IMR-90 (cell line): ENCODE data around the gene ITPR2. TPM values are rescaled to one million over a fixed set of nuclear protein-coding genes. Genes with fewer than 3 reads are reported as not detected.
A peak's percentile ranks its signal among the peaks of the same experiment; 100 is the strongest.

Experiments used
- ATAC-seq: fragments of 200-7000 bp; cut with Tn5 transposase; 2 replicates; pipeline ENCODE4 v1.9.1; 2020; ENCODE audit warnings: low read depth, mild to moderate bottlenecking, moderate library complexity
- BruUV-seq: library from RNA; stranded (reverse); fragments of 400-500 nt; replicated peaks from 2 replicates; lab custom pipeline; 2021; lab: Mats Ljungman, UMichigan
- CTCF ChIA-PET: fragments of 300-600 bp; formaldehyde crosslinking; extraction: SDS; loops from one replicate; lab custom pipeline; 2021; ENCODE audit warnings: antibody characterized with exemption; lab: Yijun Ruan, JAX
- POLR2A ChIA-PET: fragments of 300-600 bp; sonication (Branson Sonifier 250); formaldehyde crosslinking; loops from one replicate; lab custom pipeline; 2022; ENCODE audit warnings: antibody characterized with exemption; ENCODE audit not compliant: unreplicated experiment; lab: Charles Lee
- DNase-seq: peaks from one replicate; pipeline ENCODE4 v3.0.0; 2013
- H2AFZ ChIP-seq: replicated peaks from 2 replicates; pipeline ENCODE3; 2013; ENCODE audit warnings: low read length, mild to moderate bottlenecking; ENCODE audit not compliant: poor library complexity
- H2AK5ac ChIP-seq: 2 replicates; pipeline ENCODE4 v1.6.1; 2013; ENCODE audit warnings: low read depth, low read length, inconsistent platforms
- H2AK9ac ChIP-seq: replicated peaks from 2 replicates; pipeline ENCODE3; 2013; ENCODE audit warnings: mild to moderate bottlenecking, low read depth, low read length, moderate library complexity; ENCODE audit not compliant: poor library complexity
- H2BK120ac ChIP-seq: 2 replicates; pipeline ENCODE4 v1.6.1; 2013; ENCODE audit warnings: low read depth, low read length, inconsistent platforms
- H2BK15ac ChIP-seq: 3 replicates; pipeline ENCODE4 v1.6.1; 2013; ENCODE audit warnings: low read depth, low read length, inconsistent platforms
- H2BK20ac ChIP-seq: 2 replicates; pipeline ENCODE4 v1.6.1; 2013; ENCODE audit warnings: low read depth, mild to moderate bottlenecking, inconsistent platforms, low read length, moderate library complexity
- H2BK5ac ChIP-seq: 2 replicates; pipeline ENCODE4 v1.6.1; 2013; ENCODE audit warnings: mild to moderate bottlenecking, low read depth, low read length, inconsistent platforms; ENCODE audit not compliant: poor library complexity, severe bottlenecking
- H3K14ac ChIP-seq: replicated peaks from 2 replicates; pipeline ENCODE4 v1.6.1; 2013; ENCODE audit warnings: low read depth, low read length, inconsistent platforms
- H3K18ac ChIP-seq: 2 replicates; pipeline ENCODE4 v1.6.1; 2013; ENCODE audit warnings: low read depth, low read length, control low read depth
- H3K23ac ChIP-seq: 2 replicates; pipeline ENCODE4 v1.6.1; 2013; ENCODE audit warnings: low read depth, low read length, inconsistent platforms
- H3K27ac ChIP-seq: 2 replicates; pipeline ENCODE4 v1.5.1; 2013; ENCODE audit warnings: mild to moderate bottlenecking, control low read depth, low read length; ENCODE audit not compliant: insufficient read depth
- H3K27me3 ChIP-seq: 2 replicates; pipeline ENCODE4 v1.6.1; 2013; ENCODE audit warnings: low read length; ENCODE audit not compliant: control insufficient read depth, insufficient read depth
- H3K36me3 ChIP-seq: 2 replicates; pipeline ENCODE4 v1.6.1; 2013; ENCODE audit warnings: low read length, mixed read lengths; ENCODE audit not compliant: control insufficient read depth, insufficient read depth
- H3K4ac ChIP-seq: 2 replicates; pipeline ENCODE4 v1.6.1; 2013; ENCODE audit warnings: low read depth, low read length, inconsistent platforms
- H3K4me1 ChIP-seq: 2 replicates; pipeline ENCODE4 v1.6.1; 2013; ENCODE audit warnings: low read length, mixed read lengths; ENCODE audit not compliant: control insufficient read depth, insufficient read depth
- H3K4me2 ChIP-seq: 2 replicates; pipeline ENCODE4 v1.6.1; 2013; ENCODE audit warnings: low read depth, mild to moderate bottlenecking, control low read depth, low read length, moderate library complexity
- H3K4me3 ChIP-seq: 2 replicates; pipeline ENCODE4 v1.5.1; 2013; ENCODE audit warnings: low read depth, mild to moderate bottlenecking, control low read depth, low read length, moderate library complexity; ENCODE audit not compliant: insufficient read depth
- H3K56ac ChIP-seq: 2 replicates; pipeline ENCODE4 v1.6.1; 2013; ENCODE audit warnings: low read length, inconsistent platforms; ENCODE audit not compliant: insufficient read depth; ENCODE audit errors: extremely low read depth
- H3K79me1 ChIP-seq, 2 experiments: 2 replicates each; pipeline ENCODE4 v1.6.1; 2013; ENCODE audit warnings: low read length in 2 of 2, inconsistent platforms in 1 of 2, low read depth in 1 of 2
- H3K9ac ChIP-seq: 2 replicates; pipeline ENCODE4 v1.6.1; 2013; ENCODE audit warnings: low read depth, low read length, control low read depth
- H3K9me1 ChIP-seq: 2 replicates; pipeline ENCODE4 v1.6.1; 2013; ENCODE audit warnings: low read length, inconsistent platforms; ENCODE audit not compliant: insufficient read depth
- H3K9me3 ChIP-seq: 2 replicates; pipeline ENCODE4 v1.6.1; 2013; ENCODE audit warnings: low read length; ENCODE audit not compliant: control insufficient read depth, insufficient read depth
- H4K20me1 ChIP-seq: 2 replicates; pipeline ENCODE4 v1.6.1; 2013; ENCODE audit warnings: low read length, inconsistent platforms; ENCODE audit not compliant: insufficient read depth
- H4K5ac ChIP-seq: 2 replicates; pipeline ENCODE4 v1.6.1; 2013; ENCODE audit warnings: mild to moderate bottlenecking, low read depth, low read length, control low read depth
- H4K8ac ChIP-seq, 2 experiments: 2 replicates each; pipeline ENCODE4 v1.6.1; 2013; ENCODE audit warnings: low read depth in 2 of 2, low read length in 2 of 2, control low read depth in 1 of 2, inconsistent platforms in 1 of 2
- H4K91ac ChIP-seq: 2 replicates; pipeline ENCODE4 v1.6.1; 2013; ENCODE audit warnings: low read depth, low read length, inconsistent platforms; ENCODE audit not compliant: insufficient read depth
- FOS ChIP-seq: fragments of 150-350 bp; IDR thresholded peaks from 2 replicates; pipeline ENCODE4 v1.6.1; 2016; ENCODE audit warnings: low read depth, low read length
- WGBS, 2 experiments: methylation state at CpG; one replicate each; pipeline versions ENCODE4 v1.1.5 to v1.1.7; 2013; ENCODE audit warnings: missing lambda C conversion rate in 2 of 2; ENCODE audit not compliant: insufficient read length in 1 of 2; ENCODE audit errors: extremely low coverage in 2 of 2; 5-methylcytosine and 5-hydroxymethylcytosine counted together
- dilution Hi-C: fragments of 300-500 bp; cut with HindIII; formaldehyde crosslinking; loops from one replicate; pipeline ENCODE4 v1.14.3; 2018; ENCODE audit warnings: low sequenced_read_pairs; ENCODE audit not compliant: unreplicated experiment
- in situ Hi-C: fragments of 300-500 bp; cut with MboI; formaldehyde crosslinking; loops from 3 replicates; pipeline ENCODE4 v1.14.3; 2019; ENCODE audit warnings: low sequenced_read_pairs, inconsistent platforms, mixed read lengths
- intact Hi-C: fragments of 100-400 bp; cut with micrococcal nuclease; formaldehyde crosslinking; loops from 2 replicates; pipeline ENCODE4 v1.10.0; 2022
- polyA plus RNA-seq, 3 experiments: library from polyadenylated mRNA; depleted of rRNA; stranded (reverse); fragments of >200 nt; gene quantifications; 2 replicates each; pipeline ENCODE4 v1.2.3, GENCODE V29; 2012; ENCODE audit warnings: low replicate concordance in 1 of 3
- total RNA-seq: library from RNA; depleted of rRNA; stranded (reverse); fragments of >200 nt; gene quantifications from 2 replicates; pipeline ENCODE4 v1.2.3, GENCODE V29; 2012
- TF ChIP-seq, protein P1 (sequence below): conservative IDR thresholded peaks from 2 replicates; pipeline ENCODE4 v1.5.1; 2012; ENCODE audit warnings: mild to moderate bottlenecking, low read depth, low read length, improper control_type of control experiment

The ITPR2 gene
- total and polyA plus RNA-seq, 2 of the 4 experiments (the other 2 are of a cell fraction), result 1.2 to 9.0 TPM

DNA sequence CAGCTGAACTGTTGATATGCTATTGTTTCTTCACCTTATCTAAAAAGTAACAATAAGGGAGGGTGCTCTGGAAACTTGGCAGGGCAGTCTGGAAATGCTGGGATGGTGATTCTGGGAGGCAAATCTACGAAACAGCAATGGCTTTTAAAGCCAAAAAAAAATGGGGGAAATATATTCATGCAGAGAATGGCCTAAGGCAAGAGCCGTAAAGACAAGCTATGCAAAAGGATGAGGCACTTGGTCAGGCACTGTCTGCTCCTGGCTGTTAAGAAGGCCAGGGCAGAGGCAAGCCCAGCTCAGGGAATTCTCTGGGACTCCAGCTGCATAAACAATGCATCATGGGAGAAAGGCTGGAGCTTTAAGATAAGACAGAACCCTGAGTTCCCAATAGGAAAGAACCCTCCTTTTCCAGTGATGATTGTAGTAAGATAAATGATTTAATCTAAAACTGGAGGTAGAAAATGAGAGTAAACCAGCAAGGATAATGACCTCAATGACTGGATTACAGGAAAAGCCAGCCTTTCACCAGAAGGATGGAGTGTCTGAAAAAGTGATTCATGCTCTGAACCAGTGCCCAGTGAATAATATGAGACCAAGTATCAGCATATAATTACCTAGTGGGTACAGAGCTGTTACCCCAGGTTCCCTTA lies 46.0 kb downstream of the ITPR2 start:
- Histone ChIP-seq H3K18ac (peak overlapping the region; percentile 42; the same call in 1 of the 2 replicates), H3K9ac (no peak overlapping the region)

More for the DNA sequence above, 46.0 kb downstream of the ITPR2 start:
- Histone ChIP-seq H3K4me2 (peak overlapping the region; percentile 5; the same call in 1 of the 2 replicates), H2BK120ac (no peak overlapping the region), H2BK5ac (peak overlapping the region; percentile 27), H2BK20ac (0 out of 2 replicates have a peak overlapping the region, but pooled peaks have one; percentile 24), H2AK9ac (no peak overlapping the region), H3K4ac (peak overlapping the region; percentile 58; the same call in 1 of the 2 replicates), H3K27ac (no peak overlapping the region), H2BK15ac (no peak overlapping the region; the same call in 2 of the 3 replicates), H3K27me3 (no peaks in the 10 kb centered on the region), H4K91ac (no peak overlapping the region), H3K36me3 (no peaks in the 10 kb centered on the region), H2AFZ (no peak overlapping the region), H3K14ac (peak overlapping the region; percentile 0; the same call in 1 of the 2 replicates), H3K4me1 (peaks cover 22% of the 10 kb centered on the region), H3K23ac (no peak overlapping the region), H3K9me1 (peaks cover 14% of the 10 kb centered on the region), H4K5ac (no peak overlapping the region), H4K8ac (no peak overlapping the region; a peak in 1 of 4 replicates), H2AK5ac (no peak overlapping the region; the same call in 1 of the 2 replicates), H3K56ac (no peak overlapping the region), H3K9me3 (no peaks in the 10 kb centered on the region), H3K79me1 (peaks cover 0 to 9% of the 10 kb centered on the region in 2 experiments; a peak in 1 of 4 replicates), H3K4me3 (no peak overlapping the region), H4K20me1 (no peaks in the 10 kb centered on the region)
- peak; percentile 43; the same call in 1 of the 2 replicates for TF ChIP-seq FOS
- TF ChIP-seq, protein P1, sequence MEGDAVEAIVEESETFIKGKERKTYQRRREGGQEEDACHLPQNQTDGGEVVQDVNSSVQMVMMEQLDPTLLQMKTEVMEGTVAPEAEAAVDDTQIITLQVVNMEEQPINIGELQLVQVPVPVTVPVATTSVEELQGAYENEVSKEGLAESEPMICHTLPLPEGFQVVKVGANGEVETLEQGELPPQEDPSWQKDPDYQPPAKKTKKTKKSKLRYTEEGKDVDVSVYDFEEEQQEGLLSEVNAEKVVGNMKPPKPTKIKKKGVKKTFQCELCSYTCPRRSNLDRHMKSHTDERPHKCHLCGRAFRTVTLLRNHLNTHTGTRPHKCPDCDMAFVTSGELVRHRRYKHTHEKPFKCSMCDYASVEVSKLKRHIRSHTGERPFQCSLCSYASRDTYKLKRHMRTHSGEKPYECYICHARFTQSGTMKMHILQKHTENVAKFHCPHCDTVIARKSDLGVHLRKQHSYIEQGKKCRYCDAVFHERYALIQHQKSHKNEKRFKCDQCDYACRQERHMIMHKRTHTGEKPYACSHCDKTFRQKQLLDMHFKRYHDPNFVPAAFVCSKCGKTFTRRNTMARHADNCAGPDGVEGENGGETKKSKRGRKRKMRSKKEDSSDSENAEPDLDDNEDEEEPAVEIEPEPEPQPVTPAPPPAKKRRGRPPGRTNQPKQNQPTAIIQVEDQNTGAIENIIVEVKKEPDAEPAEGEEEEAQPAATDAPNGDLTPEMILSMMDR, result no peak
- intact Hi-C loops (no loop called here), dilution Hi-C loops (no loop called here), in situ Hi-C loops (no loop called here)
- peak; percentile 52 for ATAC-seq
- 100% methylated on average over 1 of the region's 2 CpGs; no CpG with 5 or more reads in 1 of the 2 experiments for WGBS, 2 experiments
- no TSS peak for BruUV-seq
- ChIA-PET POLR2A (no interaction called here), CTCF (interaction anchor here (0.7 kb wide), 1 partner anchor 65 kb away, joined by 3 read pairs; no protein-coding TSS in a partner anchor)
- peak; percentile 83 for DNase-seq
